ENCODE results near the gene CHD1L.

The CHD1L gene

DNA sequence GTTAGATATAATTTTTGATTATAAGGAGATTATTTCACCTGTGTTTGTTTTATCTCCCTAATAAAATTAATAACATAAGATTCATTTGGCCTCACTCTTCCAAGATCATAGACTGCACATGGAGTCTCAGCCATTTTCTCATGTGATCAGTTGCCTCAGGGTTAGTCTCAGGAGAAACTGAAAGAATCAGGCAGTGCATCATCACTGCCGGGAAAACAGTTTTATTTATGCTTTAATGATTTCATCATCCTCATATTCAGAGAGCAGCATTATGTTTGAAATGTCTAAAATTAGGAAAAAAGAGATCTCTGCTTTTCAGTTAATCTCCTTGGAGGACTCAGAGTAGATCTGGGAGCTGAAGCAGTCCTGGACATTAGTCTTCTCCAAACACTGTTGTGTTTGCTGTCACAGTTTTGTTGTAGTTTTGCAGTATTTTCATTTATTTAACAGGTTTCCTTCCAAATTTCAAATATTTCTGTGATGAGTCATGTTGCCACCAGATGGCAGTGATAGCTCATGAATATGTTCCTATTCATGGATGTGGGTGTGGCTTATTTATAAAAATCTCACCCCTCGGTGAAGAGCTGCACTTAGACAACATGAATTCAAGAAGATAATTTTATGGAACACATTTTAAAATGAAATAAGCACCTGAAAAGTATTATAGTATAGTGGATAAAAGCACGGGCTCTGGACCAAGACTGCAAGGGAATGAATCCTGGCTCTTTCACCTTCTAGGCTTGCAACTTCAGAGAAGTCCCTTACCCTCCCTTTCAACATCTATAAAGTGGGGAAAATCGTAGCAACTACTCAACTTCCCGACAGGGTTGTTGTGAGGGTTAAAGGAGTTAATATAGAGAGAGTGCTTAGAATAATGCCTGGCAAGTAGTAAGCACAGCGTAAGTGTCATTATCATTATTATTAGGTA, 31.2 kb downstream of the CHD1L start:
- TF ChIP-seq TAF1 (IDR thresholded peaks at IDR 0.05; ENCODE audit: borderline replicate concordance, insufficient read depth, low read length), result no peak
- no peak for TF ChIP-seq REST (IDR thresholded peaks at IDR 0.05; ENCODE audit: insufficient read depth in 1 of 2, low read depth in 2 of 2, low read length in 2 of 2)
- no peak for TF ChIP-seq FOXP2 (optimal IDR thresholded peaks at IDR 0.05; ENCODE audit: borderline replicate concordance, extremely low read depth, extremely low read length, insufficient read depth)

GRCh38 chr1:147281950-147282349, 39.5 kb downstream of the CHD1L start:
- TF ChIP-seq FOXP2 (optimal IDR thresholded peaks at IDR 0.05; ENCODE audit: borderline replicate concordance, extremely low read depth, extremely low read length, insufficient read depth) (no peak), REST (IDR thresholded peaks at IDR 0.05; ENCODE audit: insufficient read depth in 1 of 2, low read depth in 2 of 2, low read length in 2 of 2) (no peak), POLR2AphosphoS5 (IDR thresholded peaks at IDR 0.05; ENCODE audit: low read depth, low read length) (no peak)

DNA sequence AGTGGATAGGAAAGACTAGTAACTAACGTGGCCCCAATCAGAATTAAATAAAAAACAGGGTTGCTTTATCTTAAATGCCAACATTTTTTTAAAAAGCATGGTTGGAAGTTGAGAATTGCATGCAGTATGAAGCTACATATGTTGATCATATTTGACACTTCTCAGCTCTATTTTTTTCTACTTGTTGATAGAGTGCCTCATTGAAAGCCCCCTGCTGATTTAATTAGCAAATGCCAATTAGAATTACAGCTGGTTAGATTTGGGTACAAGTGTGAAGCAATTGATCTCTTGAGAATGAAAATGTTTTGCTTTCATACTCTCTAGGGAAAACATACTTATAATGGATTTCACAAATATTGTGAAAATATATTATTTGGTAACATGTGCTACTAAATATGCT, 40.5 kb downstream of the CHD1L start:
- no peak for TF ChIP-seq POLR2AphosphoS5 (IDR thresholded peaks at IDR 0.05; ENCODE audit: low read depth, low read length)
- TF ChIP-seq REST (IDR thresholded peaks at IDR 0.05; ENCODE audit: insufficient read depth in 1 of 2, low read depth in 2 of 2, low read length in 2 of 2), result no peak
- TF ChIP-seq SIN3A (IDR thresholded peaks at IDR 0.05; ENCODE audit: borderline replicate concordance, insufficient read depth, low read length), result no peak
- no peak for TF ChIP-seq FOXP2 (optimal IDR thresholded peaks at IDR 0.05; ENCODE audit: borderline replicate concordance, extremely low read depth, extremely low read length, insufficient read depth)
- no peak for TF ChIP-seq TAF1 (IDR thresholded peaks at IDR 0.05; ENCODE audit: borderline replicate concordance, insufficient read depth, low read length)

GRCh38 chr1:147287133-147287865, 44.8 kb downstream of the CHD1L start:
- TF ChIP-seq TAF1 (IDR thresholded peaks at IDR 0.05; ENCODE audit: borderline replicate concordance, insufficient read depth, low read length) (no peak), FOXP2 (optimal IDR thresholded peaks at IDR 0.05; ENCODE audit: borderline replicate concordance, extremely low read depth, extremely low read length, insufficient read depth) (no peak), POLR2AphosphoS5 (IDR thresholded peaks at IDR 0.05; ENCODE audit: low read depth, low read length) (no peak), SIN3A (IDR thresholded peaks at IDR 0.05; ENCODE audit: borderline replicate concordance, insufficient read depth, low read length) (no peak), REST (IDR thresholded peaks at IDR 0.05; ENCODE audit: insufficient read depth in 1 of 2, low read depth in 2 of 2, low read length in 2 of 2) (no peak)
